Activated T-cell treated with anti-CD3 and anti-CD28 coated beads, Interleukin-2, amount 50 U/mL, for 4 hours (primary cell): ENCODE measurements around the gene MAGI1. TPM values are rescaled to one million over a fixed set of nuclear protein-coding genes. Genes with fewer than 3 reads are reported as not detected.

Experiments used
- ATAC-seq, 2 donors: fragments of 200-7000 bp; cut with Tn5 transposase; one replicate each; pipeline ENCODE4 v1.10.0; 2021
- DNase-seq: peaks from one replicate; pipeline ENCODE4 v3.0.0-alpha.2; 2020
- H3K27me3 Mint-ChIP-seq: one replicate; pipeline ENCODE4 v1.8.0; 2021; ENCODE audit warnings: low read depth, mixed read lengths
- H3K36me3 Mint-ChIP-seq: one replicate; pipeline ENCODE4 v1.8.0; 2022; ENCODE audit warnings: mixed read lengths; ENCODE audit not compliant: insufficient read depth
- H3K4me1 Mint-ChIP-seq: one replicate; pipeline ENCODE4 v1.8.0; 2021; ENCODE audit warnings: low read depth, mixed read lengths
- H3K4me3 Mint-ChIP-seq: one replicate; pipeline ENCODE4 v1.8.0; 2021; ENCODE audit warnings: mild to moderate bottlenecking, moderate library complexity, mixed read lengths
- H3K9me3 Mint-ChIP-seq: one replicate; pipeline ENCODE4 v1.8.0; 2021; ENCODE audit warnings: mixed read lengths
- total RNA-seq, 3 donors: library from RNA; stranded (reverse); gene quantifications; one replicate each; pipeline ENCODE4 v1.2.1, GENCODE V29; 2021

The MAGI1 gene
- total RNA-seq, 3 donors from 2014 or later = 0.45 to 0.76 (median 0.46) TPM

DNA sequence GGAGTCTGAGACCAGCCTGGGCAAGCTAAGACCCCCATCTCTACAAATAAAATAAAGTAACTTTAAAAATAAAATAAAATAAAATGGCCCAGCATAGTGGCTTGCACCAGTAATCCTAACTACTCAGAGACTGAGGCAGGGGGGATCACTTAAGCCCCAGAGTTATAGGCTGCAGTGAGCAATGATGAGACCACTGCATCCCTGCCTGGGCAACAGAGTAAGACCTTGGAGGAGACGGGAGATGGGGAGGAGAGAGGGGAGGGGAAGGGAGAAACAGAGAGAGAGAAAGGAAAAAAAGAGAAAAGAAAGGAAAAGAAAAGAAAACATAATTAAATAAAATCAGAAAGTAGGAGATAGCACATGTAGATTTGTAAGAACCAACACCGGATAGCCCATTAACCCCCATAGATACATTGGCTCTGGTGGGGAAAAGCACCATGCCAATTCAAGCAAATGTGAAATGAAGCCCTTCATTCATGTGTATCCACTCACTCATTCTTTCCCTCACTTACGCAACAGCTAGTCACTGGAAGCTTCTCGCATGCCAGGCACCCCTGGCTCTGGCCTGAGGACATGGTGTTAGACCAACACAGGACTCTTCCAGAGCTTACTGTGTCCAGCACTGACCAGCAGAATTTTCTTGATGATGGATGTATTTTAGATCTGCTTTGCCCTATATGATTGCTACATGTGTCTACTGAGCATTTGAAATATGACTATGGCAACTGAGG, 183.2 kb downstream of the MAGI1 start:
- Mint-ChIP-seq H3K4me1 (no peaks in the 10 kb centered on the region), H3K36me3 (no peaks in the 10 kb centered on the region), H3K27me3 (no peaks in the 10 kb centered on the region), H3K9me3 (no peaks in the 10 kb centered on the region), H3K4me3 (no peak overlapping the region)
- DNase-seq = no peak
- no peak for ATAC-seq

DNA sequence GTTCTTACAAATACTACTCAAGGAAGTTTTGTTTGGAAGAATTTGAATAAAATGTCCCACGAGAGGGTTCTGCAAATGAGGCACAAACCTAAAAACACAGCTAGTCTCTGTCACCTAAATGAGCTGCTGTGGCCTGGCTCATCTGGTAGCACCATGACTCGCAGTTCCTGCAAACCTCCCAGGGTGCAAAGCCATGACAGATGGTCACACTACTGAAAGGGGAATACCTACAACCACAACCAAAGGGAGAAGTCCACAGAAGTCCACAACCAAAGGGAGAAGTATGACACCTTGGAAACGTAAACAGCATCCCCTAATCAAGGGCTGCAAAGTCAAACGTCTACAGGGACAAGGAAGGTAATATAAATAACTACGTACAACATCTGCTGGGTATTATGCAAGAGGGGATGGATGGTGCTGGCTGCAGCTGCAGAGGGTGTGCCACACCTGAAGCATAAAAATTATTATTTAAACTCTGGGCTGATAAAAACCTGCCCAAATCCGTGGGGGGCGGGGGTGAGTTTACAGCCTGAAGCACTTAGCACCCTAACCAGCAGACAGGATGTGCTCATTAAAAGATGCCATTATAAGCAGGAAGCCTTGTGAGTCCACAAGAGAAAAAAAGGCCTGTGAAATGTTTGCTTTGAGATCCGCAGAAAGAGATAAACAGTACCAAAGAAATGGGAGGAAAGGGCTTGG, 184.0 kb downstream of the MAGI1 start:
- DNase-seq (no peak), ATAC-seq (no peak)
- H3K36me3 Mint-ChIP-seq = no peaks in the 10 kb centered on the region
- no peaks in the 10 kb centered on the region for H3K4me1 Mint-ChIP-seq
- no peaks in the 10 kb centered on the region for H3K27me3 Mint-ChIP-seq
- no peak overlapping the region for H3K4me3 Mint-ChIP-seq
- no peaks in the 10 kb centered on the region for H3K9me3 Mint-ChIP-seq

DNA sequence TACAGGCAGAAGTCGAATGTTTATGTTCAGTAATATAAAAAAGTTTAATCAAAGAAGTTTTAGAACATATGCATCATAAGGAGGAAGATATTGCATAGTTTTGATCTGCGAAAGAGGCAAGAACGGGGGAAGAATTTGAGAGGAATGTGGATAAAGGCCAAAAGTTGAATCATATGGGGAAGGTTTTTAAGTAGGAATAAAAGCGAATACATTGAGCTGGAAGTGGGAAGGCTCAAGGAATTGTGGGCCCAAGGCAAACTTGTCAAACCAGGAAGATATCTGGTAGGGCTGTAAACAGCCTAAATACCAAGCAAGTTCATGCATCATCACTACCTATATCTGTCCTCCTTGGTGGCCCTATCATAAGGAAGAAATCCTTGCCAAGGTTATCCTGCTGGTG, 186.9 kb downstream of the MAGI1 start:
- no peaks in the 10 kb centered on the region for H3K9me3 Mint-ChIP-seq
- no peak overlapping the region for H3K4me3 Mint-ChIP-seq
- DNase-seq = no peak
- H3K36me3 Mint-ChIP-seq = no peaks in the 10 kb centered on the region
- no peak for ATAC-seq
- H3K4me1 Mint-ChIP-seq = no peaks in the 10 kb centered on the region
- no peaks in the 10 kb centered on the region for H3K27me3 Mint-ChIP-seq

DNA sequence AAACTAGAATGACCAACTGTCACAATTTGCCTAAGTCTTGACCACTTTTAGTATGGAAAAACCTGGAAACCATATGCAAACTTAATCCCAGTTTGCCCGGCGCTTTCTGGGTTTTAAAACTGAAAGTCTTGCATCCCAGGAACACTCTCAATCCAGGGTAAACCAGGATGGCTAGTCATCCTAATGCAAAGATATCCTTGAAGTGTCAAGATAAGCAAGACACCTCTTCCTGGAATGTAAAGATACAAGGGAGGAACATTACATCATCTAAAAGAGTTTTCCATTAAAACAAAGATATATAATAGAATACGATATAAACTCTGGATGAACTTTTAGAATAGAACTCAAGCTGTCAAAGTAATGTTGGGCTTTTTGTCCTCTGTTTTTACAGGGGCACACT, 188.5 kb downstream of the MAGI1 start:
- no peak overlapping the region for H3K4me3 Mint-ChIP-seq
- no peaks in the 10 kb centered on the region for H3K27me3 Mint-ChIP-seq
- H3K4me1 Mint-ChIP-seq = no peaks in the 10 kb centered on the region
- no peak for ATAC-seq
- no peak for DNase-seq
- H3K36me3 Mint-ChIP-seq = no peaks in the 10 kb centered on the region
- H3K9me3 Mint-ChIP-seq = no peaks in the 10 kb centered on the region

DNA sequence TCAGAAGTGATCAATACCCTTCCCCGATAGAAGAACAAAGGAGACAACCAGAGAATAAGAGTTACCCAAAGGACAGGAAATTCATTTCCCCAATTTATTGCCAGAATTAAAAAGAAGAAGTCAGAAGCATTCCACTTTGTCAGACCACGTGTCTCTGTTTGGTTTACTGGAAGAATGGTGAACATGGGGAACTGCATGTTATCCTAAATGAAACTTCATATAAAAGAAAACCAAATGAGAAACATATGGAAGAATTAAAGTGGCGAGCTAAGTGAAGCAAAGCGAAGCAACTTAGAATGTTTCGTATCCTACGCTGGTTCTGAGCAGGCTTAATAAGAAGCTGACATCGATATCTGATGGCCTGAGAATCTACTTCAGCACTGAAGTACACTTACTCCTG, 190.7 kb downstream of the MAGI1 start:
- Mint-ChIP-seq H3K27me3 (no peaks in the 10 kb centered on the region), H3K4me3 (no peak overlapping the region)
- ATAC-seq = no peak

DNA sequence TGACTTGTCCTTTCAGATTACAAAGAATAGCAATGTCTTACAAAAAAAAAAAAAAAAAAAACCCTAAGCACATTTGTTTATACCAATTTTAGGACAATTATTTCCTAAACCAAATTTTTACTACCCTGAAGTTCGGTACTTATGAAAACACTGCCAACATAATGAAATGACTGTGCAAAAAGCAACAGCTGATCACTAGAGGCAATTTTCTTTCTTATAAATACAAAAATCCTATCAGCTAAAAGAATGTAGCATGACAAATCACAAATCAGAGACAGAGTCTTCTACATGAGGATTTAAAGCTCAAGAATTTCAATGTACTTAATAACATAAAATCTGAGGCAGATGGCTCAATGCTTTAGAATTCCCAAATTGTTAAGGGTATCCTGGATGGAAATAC, 191.8 kb downstream of the MAGI1 start:
- Mint-ChIP-seq H3K36me3 (no peaks in the 10 kb centered on the region), H3K4me3 (no peak overlapping the region), H3K9me3 (no peaks in the 10 kb centered on the region), H3K4me1 (no peaks in the 10 kb centered on the region), H3K27me3 (no peaks in the 10 kb centered on the region)
- DNase-seq (no peak), ATAC-seq (no peak)

More for the DNA sequence above, 190.7 kb downstream of the MAGI1 start:
- DNase-seq = no peak
- Mint-ChIP-seq H3K36me3 (no peaks in the 10 kb centered on the region), H3K9me3 (no peaks in the 10 kb centered on the region), H3K4me1 (no peaks in the 10 kb centered on the region)

GRCh38 chr3:65844370-65844769, 194.3 kb downstream of the MAGI1 start:
- DNase-seq = no peak
- Mint-ChIP-seq H3K27me3 (no peaks in the 10 kb centered on the region), H3K4me3 (no peak overlapping the region), H3K4me1 (no peaks in the 10 kb centered on the region), H3K9me3 (no peaks in the 10 kb centered on the region), H3K36me3 (no peaks in the 10 kb centered on the region)
- no peak for ATAC-seq

GRCh38 chr3:65843732-65844131, 195.0 kb downstream of the MAGI1 start:
- ATAC-seq = no peak
- H3K4me1 Mint-ChIP-seq = no peaks in the 10 kb centered on the region
- H3K9me3 Mint-ChIP-seq = no peaks in the 10 kb centered on the region
- H3K4me3 Mint-ChIP-seq = no peak overlapping the region
- DNase-seq = no peak
- H3K36me3 Mint-ChIP-seq = no peaks in the 10 kb centered on the region
- H3K27me3 Mint-ChIP-seq = no peaks in the 10 kb centered on the region

DNA sequence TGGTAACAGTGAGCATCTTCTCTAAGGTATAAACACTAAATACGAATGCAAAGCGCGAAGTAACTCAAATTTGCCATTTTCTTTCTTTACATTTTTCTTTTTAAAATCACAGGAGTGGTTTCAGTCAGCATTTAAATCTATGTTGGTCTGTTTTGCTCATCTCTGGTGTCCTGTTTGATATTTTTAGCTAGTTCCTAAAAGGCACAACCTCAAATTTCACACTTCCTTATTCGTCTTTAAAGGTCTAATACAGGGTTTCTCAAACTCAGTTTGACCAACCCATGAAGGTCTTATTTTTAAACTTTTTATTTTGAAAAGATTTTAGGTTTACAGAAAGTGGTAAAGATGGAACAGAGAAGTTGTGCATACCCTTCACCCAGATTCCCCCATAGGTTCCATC, 201.1 kb downstream of the MAGI1 start:
- Mint-ChIP-seq H3K27me3 (no peaks in the 10 kb centered on the region), H3K36me3 (no peaks in the 10 kb centered on the region), H3K9me3 (no peaks in the 10 kb centered on the region), H3K4me3 (no peak overlapping the region), H3K4me1 (no peaks in the 10 kb centered on the region)
- ATAC-seq = no peak
- no peak for DNase-seq

DNA sequence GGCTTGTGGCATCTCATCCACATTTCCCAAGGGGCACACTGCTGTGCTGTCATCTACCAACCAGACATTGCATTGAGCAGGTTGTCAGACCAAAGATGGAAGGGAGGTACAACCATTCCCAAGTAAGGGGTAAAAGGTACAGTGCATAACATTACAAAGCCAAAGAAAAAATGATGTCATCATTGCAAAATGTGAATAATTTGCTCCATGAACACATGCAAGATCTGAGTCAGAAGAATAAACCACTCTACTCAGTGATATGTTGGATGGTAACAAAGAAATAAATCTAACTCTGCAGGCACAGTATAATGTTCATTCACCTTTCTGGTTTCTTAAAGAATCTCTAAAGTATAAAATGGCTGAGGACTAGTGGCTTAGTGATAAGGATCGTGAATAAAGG, 202.7 kb downstream of the MAGI1 start:
- Mint-ChIP-seq H3K27me3 (no peaks in the 10 kb centered on the region), H3K36me3 (no peaks in the 10 kb centered on the region), H3K4me1 (no peaks in the 10 kb centered on the region), H3K9me3 (no peaks in the 10 kb centered on the region), H3K4me3 (no peak overlapping the region)
- DNase-seq (no peak), ATAC-seq (no peak)

DNA sequence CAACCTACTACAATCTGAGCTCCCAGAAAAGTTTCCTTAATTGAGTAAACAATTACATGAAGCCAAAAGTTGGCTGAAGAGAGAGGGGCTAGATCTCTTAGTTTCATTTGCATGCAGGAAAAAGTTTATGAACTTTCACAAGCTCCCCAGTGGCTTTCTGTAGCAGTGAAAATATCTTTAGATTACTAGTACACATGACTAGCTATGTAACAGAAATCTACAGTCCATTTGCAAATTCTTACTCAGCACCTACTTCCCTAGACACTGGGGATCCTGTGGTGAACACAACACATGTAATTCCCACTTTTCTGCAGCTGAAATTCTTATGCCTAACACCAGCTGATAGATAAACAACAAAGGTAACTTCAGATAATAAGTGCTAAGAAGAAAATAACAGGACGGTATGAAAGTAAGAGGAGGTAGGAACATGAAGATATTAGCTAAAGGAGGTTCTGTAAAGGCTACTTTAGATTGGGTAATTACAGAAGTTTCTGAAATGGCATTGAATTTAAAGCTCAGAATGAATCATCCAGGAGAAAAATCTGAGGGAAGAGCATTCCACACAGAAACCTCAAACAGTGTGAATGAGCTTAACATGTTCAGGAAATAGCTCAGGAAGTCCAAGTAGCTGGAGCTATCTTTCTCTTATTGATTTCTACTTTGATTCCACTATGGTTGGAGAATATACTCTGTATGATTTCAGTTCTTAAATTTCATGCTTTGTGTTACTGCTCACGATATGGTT, 204.8 kb downstream of the MAGI1 start:
- Mint-ChIP-seq H3K4me1 (no peaks in the 10 kb centered on the region), H3K27me3 (no peaks in the 10 kb centered on the region), H3K4me3 (no peak overlapping the region), H3K36me3 (no peaks in the 10 kb centered on the region), H3K9me3 (no peaks in the 10 kb centered on the region)
- DNase-seq (no peak), ATAC-seq (no peak)

- no peaks in the 10 kb centered on the region for H3K27me3 Mint-ChIP-seq
- DNase-seq (no peak), ATAC-seq (no peak)
- no peaks in the 10 kb centered on the region for H3K4me1 Mint-ChIP-seq
- no peaks in the 10 kb centered on the region for H3K36me3 Mint-ChIP-seq
- no peaks in the 10 kb centered on the region for H3K9me3 Mint-ChIP-seq
- no peak overlapping the region for H3K4me3 Mint-ChIP-seq
Observed at GRCh38 chr3:65831733-65832425, 206.8 kb downstream of the MAGI1 start.

- no peaks in the 10 kb centered on the region for H3K27me3 Mint-ChIP-seq
- DNase-seq (no peak), ATAC-seq (no peak)
- no peak overlapping the region for H3K4me3 Mint-ChIP-seq
- H3K36me3 Mint-ChIP-seq = no peaks in the 10 kb centered on the region
- H3K9me3 Mint-ChIP-seq = no peaks in the 10 kb centered on the region
- H3K4me1 Mint-ChIP-seq = no peaks in the 10 kb centered on the region
Observed at GRCh38 chr3:65830948-65831732, 207.6 kb downstream of the MAGI1 start.

- Mint-ChIP-seq H3K4me1 (no peaks in the 10 kb centered on the region), H3K36me3 (no peaks in the 10 kb centered on the region), H3K4me3 (no peak overlapping the region), H3K27me3 (no peaks in the 10 kb centered on the region), H3K9me3 (no peaks in the 10 kb centered on the region)
- no peak for DNase-seq
- no peak for ATAC-seq
Observed at GRCh38 chr3:65829228-65829627, 209.5 kb downstream of the MAGI1 start.
